EL (cell line): Measurements from ENCODE around the gene NR5A1.

Experiments used
- DNase-seq: peaks from one replicate; pipeline ENCODE4 v3.0.0-alpha.2; 2016

The NR5A1 gene

GRCh38 chr9:124456341-124457078, 50.7 kb downstream of the NR5A1 start:
- DNase-seq: no peak

GRCh38 chr9:124455820-124456219, 51.4 kb downstream of the NR5A1 start:
- no peak for DNase-seq

GRCh38 chr9:124454791-124455443, 52.3 kb downstream of the NR5A1 start:
- no peak for DNase-seq

GRCh38 chr9:124454296-124454695, 52.9 kb downstream of the NR5A1 start:
- DNase-seq: no peak

DNA sequence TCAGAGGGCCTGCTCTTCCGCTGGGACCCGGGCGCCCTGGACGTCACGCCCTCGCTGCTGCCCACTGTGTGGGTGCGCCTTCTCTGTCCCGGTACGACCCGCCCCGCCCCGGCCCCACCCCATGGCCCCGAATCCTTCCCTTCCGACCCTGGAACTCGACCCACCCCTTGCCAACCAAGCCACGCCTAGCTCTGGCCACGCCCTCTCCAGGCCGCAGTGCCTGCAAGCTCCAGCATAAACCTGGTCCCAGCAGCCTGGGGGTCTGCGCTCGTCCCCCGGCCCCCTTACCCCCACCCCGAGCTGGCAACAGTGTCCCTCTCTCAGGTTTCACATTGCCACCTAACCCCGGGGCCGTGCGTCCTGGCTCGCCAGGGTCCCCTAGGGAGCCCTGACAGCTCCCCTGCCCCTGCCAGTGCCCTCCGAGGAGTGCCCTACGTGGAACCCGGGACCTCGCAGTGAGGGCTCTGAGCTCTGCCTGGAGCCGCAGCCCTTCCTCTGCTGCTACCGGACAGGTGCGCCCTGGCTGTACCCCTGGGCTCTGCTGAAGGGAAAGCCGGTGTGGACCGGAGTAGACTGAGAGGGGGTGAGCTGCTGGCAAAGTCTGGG, 53.5 kb downstream of the NR5A1 start:
- DNase-seq: no peak

DNA sequence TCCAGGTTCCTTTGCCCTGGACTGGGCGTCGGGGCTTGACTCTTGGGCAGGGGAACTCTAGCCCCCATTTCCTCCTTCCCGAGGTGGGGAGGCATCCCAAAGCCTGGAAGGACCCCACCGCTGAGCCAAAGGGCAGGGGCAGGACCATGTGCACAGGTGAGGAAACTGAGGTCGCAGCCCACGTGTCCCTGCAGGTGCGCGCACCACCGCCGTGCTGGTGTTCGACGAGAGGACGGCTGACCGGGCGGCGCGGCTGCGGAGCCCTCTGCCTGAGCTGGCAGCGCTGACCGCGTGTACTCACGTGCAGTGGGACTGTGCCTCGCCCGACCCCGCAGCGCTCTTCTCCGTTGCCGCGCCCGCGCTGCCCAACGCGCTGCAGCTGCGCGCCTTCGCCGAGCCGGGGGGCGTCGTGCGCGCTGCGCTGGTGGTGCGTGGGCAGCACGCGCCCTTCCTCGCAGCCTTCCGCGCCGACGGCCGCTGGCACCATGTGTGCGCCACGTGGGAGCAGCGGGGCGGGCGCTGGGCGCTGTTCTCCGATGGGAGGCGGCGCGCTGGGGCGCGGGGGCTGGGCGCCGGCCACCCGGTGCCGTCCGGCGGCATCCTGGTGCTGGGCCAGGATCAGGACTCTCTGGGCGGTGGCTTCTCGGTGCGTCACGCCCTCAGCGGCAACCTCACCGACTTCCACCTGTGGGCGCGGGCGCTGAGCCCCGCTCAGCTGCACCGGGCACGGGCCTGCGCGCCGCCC, 54.2 kb downstream of the NR5A1 start:
- no peak for DNase-seq

DNA sequence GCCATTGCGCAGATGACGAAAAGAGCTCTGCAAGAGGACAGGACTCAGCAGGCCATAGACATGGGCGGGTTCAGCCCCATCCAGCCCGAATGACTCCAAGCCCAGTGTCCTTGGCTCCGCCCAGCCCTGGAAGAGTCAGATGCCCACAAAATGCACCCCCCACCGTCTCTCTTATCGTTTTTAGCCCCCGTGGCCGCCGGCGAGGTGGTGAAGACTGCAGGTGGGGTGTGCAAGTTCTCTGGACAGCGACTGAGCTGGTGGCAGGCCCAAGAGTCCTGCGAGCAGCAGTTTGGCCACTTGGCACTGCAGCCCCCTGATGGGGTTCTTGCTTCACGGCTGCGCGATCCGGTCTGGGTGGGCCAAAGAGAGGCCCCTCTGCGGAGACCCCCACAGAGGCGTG, 54.9 kb downstream of the NR5A1 start:
- no peak for DNase-seq

GRCh38 chr9:124450931-124451661, 56.1 kb downstream of the NR5A1 start:
- no peak for DNase-seq

DNA sequence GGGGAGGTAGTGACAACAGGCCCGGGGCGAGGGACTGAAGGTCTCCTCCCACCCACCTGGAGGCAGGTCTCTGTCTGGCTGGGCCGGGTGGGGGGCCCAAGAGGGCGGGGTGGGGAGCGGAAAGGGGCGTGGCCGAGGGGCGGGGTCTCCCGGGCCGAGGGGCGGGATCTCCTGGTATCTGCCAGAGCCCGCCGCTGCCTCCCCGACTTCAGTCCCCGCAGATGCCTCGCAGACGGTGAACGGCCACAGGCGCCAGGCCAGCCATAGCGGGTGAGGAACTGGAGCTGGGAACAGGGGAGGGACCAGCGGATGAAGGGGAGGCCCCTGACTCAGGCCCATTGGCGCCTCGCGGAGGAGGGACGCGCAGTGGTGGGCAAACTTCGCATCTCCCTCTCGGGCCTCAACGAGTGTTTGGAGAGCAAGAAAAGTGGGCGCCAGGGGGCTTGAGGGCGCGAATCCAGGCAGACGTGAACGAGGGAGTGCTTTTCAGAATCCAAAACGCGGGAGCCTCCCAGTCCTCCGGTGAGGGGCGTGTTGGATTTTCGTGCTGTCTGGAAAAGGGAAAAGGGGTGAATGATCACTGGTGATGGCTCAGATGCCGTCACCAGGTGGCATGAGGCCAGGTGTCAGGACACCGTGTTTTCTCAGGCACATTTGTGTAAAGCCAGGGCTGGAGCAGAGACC, 56.8 kb downstream of the NR5A1 start, which contains the start of gene ADGRD2:
ADGRD2 (plus strand) TSS at position 211 of the 684 bp plus-strand sequence. CDS start 1,216 bp downstream, outside the sequence.
- DNase-seq: peak; percentile 55

DNA sequence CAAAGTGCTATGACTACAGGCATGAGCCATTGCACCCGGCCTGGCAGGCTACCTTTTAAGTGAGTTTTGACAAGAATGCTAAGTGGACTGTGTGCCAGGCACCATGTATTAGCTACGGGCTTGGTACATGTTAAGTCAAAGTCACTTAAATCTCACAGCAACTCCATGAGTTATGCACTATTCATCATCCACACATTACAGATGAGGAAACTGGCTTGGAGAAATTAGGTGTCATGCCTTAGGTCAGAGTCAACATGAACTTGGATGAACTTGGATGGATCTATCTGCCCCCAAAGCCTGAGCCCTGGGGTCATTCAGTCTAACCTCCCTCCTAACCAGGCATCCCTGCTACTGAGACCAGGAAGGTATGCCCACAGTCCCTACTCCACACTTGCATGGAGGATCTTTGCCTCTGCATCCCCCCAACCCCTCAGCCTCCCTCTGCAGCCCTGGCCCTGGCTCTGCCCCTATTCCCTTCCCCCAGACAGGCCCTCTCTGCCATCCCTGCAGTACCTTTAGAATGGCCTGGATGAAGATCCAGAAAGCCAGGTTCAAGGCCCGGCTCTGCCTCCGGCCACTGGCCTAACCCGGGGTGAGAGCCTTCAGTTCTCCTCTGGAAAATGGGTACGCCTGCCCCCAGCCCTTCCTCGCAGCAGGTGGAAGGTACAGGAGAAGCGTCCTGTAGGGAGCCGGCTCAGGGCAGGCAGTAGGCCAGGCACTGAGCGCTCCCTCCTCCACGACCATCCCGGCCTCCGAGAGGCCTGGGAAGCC, 57.6 kb downstream of the NR5A1 start:
- no peak for DNase-seq

DNA sequence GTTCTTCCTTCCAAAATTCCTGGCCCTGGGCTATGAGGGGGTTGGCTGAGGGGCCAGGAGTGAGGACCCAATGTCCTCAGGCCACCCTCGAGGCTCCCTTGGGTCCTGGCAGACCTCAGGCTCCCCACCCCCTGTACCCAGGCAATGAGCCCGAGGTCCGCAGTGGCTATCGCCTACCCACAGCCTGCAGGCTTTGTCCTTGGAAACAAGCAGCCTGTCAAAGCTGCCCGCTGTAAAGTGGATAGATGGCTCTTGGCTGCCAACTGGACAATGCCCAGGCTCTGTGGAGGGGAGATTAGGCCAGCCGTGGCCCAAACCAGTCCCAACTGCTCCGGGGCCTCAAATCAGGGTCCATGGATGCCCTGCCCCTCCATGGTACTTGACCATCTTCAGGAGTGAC, 59.2 kb downstream of the NR5A1 start:
- no peak for DNase-seq

DNA sequence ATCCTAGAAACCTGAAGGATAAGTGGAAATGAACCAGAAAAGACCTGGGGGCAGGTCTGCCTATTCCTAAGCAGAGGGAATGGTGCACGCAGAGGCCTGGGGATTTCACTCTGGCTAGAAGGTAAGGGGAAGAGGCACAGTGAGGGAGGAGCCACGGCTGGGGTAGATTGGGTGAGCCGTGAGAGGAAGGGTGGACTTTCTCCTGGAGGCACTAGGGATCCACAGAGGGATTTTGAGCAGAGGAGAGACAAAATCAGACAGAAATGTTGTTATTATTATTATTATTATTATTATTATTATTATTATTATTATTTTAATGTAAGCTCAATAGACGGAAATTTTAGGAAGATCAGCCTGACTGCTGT, 59.9 kb downstream of the NR5A1 start:
- DNase-seq: no peak

- DNase-seq: no peak
Observed at GRCh38 chr9:124444166-124444565, 63.0 kb downstream of the NR5A1 start.

- no peak for DNase-seq
Observed at GRCh38 chr9:124443625-124444024, 63.6 kb downstream of the NR5A1 start.

DNA sequence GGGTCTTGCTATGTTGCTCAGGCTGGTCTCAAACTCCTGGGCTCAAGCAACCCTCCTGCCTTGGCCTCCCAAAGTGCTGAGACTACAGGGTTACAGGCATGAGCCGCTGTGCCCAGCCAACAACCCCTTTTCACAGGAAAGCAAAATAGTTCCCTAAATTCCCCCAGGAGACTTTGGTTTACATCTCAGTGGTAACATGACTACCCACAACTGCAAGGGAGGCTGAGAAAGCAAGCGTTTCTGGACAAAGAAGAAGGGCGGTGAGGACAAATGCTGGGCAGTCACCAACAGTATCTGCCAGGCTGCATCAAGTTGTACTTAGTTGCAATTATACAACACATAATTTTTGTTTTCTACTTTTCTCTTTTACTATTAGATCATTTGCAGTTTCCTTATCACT, 64.4 kb downstream of the NR5A1 start:
- no peak for DNase-seq

DNA sequence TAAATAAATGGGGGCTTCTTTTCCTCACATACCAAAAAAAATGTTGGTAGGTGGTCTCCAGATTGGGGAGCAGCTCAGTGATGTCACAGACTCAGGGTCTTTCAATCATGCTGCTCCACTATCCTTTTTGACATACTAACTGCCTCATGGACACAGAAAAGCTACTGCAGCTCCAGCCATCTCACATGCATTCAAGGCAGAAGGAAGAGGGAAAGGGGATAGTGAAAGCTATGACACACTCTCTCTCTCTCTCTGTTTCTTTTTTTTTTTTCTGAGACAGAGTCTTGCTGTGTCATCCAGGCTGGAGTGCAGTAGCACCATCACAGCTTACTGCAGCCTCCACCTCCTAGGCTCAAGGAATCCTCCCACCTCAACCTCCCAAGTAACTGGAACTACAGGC, 64.8 kb downstream of the NR5A1 start:
- no peak for DNase-seq

- no peak for DNase-seq
Observed at GRCh38 chr9:124441291-124441690, 65.9 kb downstream of the NR5A1 start.

GRCh38 chr9:124440786-124441185, 66.4 kb downstream of the NR5A1 start:
- no peak for DNase-seq

- DNase-seq: no peak
Observed at GRCh38 chr9:124439686-124440243, 67.4 kb downstream of the NR5A1 start.

DNA sequence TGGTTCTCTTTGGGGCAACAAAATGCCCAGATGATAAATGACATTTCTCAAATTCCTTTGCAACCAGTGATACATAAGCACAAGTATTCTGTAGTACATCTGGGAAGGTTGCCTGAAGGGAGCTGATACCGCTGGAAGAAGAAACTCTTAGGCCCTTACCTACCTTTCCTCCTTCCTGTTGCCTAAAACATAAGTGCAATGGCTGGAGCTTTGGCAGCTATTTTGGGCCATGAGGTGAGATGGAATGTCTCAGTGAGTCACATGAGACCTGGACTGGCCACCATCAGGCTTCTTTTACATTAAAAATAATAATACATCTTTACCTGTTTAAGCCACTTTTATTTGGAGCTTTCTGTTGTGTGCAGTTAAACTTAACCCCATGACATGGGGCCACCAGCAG, 68.1 kb downstream of the NR5A1 start:
- DNase-seq: no peak

- no peak for DNase-seq
Observed at GRCh38 chr9:124438091-124438490, 69.1 kb downstream of the NR5A1 start.
